ENCODE data around the gene SMPDL3A. TPM values are rescaled to one million over a fixed set of nuclear protein-coding genes. Genes with fewer than 3 reads are reported as not detected.

The SMPDL3A gene
- total RNA-seq, 1 experiment from 2014 or later, result 0.59 TPM

- no peak overlapping the region for H3K4me2 ChIP-seq (ENCODE audit: insufficient read depth, insufficient read length, low read length)
- no peak for TF ChIP-seq CTCF (conservative IDR thresholded peaks at IDR 0.05)
- H3K18ac ChIP-seq (ENCODE audit: insufficient read length, low read depth, low read length), result no peak overlapping the region
- H3K36me3 Mint-ChIP-seq (ENCODE audit: insufficient read depth in 1 of 3, low read depth in 3 of 3), result peaks cover 0 to 6% (median 3%) of the 10 kb centered on the region in 3 experiments; a peak in 3 of 7 replicates
- no peak overlapping the region for H2BK120ac ChIP-seq (ENCODE audit: low read depth, low read length, poor library complexity, severe bottlenecking)
- no peak overlapping the region for H4K91ac ChIP-seq (ENCODE audit: insufficient read length, low read depth, low read length)
- no peak overlapping the region for H3K56ac ChIP-seq (ENCODE audit: insufficient read length, low read depth, low read length)
- no peak overlapping the region for H3K27ac Mint-ChIP-seq
- no peaks in the 10 kb centered on the region for H3K79me2 ChIP-seq (ENCODE audit: insufficient read depth, low read length)
- H3K4me1 ChIP-seq (ENCODE audit: insufficient read depth, low read length), result peaks cover 4% of the 10 kb centered on the region; the same call in 1 of the 2 replicates
- peaks cover 13% of the 10 kb centered on the region for H3K27me3 Mint-ChIP-seq (ENCODE audit: low read depth)
- peaks cover 3% of the 10 kb centered on the region; the same call in 1 of the 2 replicates for H3K27me3 ChIP-seq (ENCODE audit: insufficient read depth, low read length)
- H3K79me1 ChIP-seq (ENCODE audit: insufficient read depth, low read depth, low read length, poor library complexity, severe bottlenecking), result no peaks in the 10 kb centered on the region
- no peak overlapping the region for H3K4me3 Mint-ChIP-seq
- H3T11ph ChIP-seq (ENCODE audit: low read length), result no peak overlapping the region
- H2BK5ac ChIP-seq (ENCODE audit: insufficient read length, low read length), result no peak overlapping the region
- no peak overlapping the region for H3K4ac ChIP-seq (ENCODE audit: low read depth, low read length)
- no peak overlapping the region for H2AK5ac ChIP-seq (ENCODE audit: insufficient read length, low read length)
- no peak overlapping the region for H3K9ac ChIP-seq (ENCODE audit: extremely low read depth, insufficient read length, low read length)
- DNase-seq, result no peak
- H2AFZ ChIP-seq (ENCODE audit: low read length), result no peak overlapping the region
- H3K9me3 ChIP-seq (ENCODE audit: control insufficient read depth, low read depth, low read length), result no peaks in the 10 kb centered on the region
- H3K9me3 Mint-ChIP-seq, result peaks cover 3 to 6% of the 10 kb centered on the region in 2 experiments
- H2BK20ac ChIP-seq (ENCODE audit: low read depth, low read length, poor library complexity, severe bottlenecking), result no peak overlapping the region
- no peak overlapping the region for H3K14ac ChIP-seq (ENCODE audit: insufficient read depth, low read length)
- H3K4me1 Mint-ChIP-seq, result peaks cover 29 to 38% of the 10 kb centered on the region in 2 experiments
- H3K27ac ChIP-seq (ENCODE audit: insufficient read length, low read depth, low read length), result no peak overlapping the region
- H2BK12ac ChIP-seq (ENCODE audit: insufficient read length, low read depth, low read length), result no peak overlapping the region
- H3K23ac ChIP-seq (ENCODE audit: insufficient read length, low read depth, low read length), result no peak overlapping the region
- H2BK15ac ChIP-seq (ENCODE audit: low read depth, low read length), result no peak overlapping the region
- no peak overlapping the region for H4K8ac ChIP-seq (replicated peaks; ENCODE audit: insufficient read length, low read depth, low read length)
- no CpG with 5 or more reads among the region's 5 CpGs for WGBS (ENCODE audit: extremely low coverage, insufficient read length, low lambda C conversion rate)
- H4K20me1 ChIP-seq (ENCODE audit: control insufficient read depth, insufficient read depth, insufficient read length), result no peaks in the 10 kb centered on the region
- H4K5ac ChIP-seq (ENCODE audit: insufficient read length, low read depth, low read length), result no peak overlapping the region
- no peaks in the 10 kb centered on the region for H3K23me2 ChIP-seq (ENCODE audit: insufficient read length, low read depth, low read length, poor library complexity, severe bottlenecking)
Measured at GRCh38 chr6:122754191-122754731, 34.8 kb upstream of the SMPDL3A start.
